RCC 7860 (cell line): ENCODE results near the gene LUC7L.
"Not testable (repeated sequence)": the region's sequence is repeated elsewhere in the genome, so short reads cannot be mapped to it uniquely, and the experiment has no call there.

Experiments used
- DNase-seq: peaks from one replicate; pipeline ENCODE4 v3.0.0-alpha.2; 2015; ENCODE audit warnings: low spot score
- FAIRE-seq: peaks from 2 replicates; lab custom pipeline; 2012; peaks lifted over from hg19 to GRCh38; lab: Jason Lieb, UNC

The LUC7L gene

DNA sequence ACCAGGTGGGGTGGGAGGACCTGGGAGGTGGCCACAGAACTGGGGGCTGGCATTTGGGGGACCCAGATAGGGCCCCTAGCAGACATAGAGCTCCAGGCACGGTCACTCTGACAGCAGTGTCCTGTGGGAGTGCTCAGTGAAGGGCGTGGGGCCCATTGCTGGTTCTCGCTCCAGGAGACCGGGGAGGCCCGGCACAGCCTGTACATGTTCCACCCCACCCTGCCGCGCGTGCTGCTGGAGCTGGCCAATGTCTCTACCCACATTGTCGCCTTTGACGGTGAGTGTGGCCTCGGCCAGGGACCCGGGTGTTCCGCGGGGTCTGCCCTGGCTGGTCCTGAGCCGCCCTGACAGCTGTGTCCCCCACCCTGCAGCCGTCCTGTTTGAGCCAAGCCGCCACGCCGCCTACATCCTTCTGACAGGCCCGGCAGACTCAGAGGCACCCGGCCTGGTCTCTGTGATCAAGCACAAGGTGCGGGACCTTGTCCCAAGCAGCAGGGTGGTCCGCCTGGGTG lies 35.2 kb upstream of the LUC7L start:
- no peak for DNase-seq
- FAIRE-seq = no peak

DNA sequence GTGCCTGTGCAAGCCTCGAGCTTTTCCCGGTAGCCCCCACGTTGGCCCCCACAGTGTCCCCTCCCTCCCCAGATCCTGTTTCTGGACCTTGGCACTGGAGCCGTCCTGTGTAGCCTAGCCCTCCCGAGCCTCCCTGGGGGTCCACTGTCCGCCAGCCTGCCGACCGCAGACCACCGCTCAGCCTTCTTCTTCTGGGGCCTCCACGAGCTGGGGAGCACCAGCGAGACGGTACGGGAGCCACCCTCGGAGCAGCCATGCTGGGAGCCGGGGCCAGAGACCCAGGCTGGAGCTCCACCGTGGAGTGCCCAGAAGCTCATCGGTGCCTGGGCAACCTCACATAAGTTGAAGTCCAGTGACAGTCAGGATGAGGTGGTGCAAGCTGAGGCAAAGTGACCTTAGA lies 34.7 kb upstream of the LUC7L start:
- FAIRE-seq = no peak

DNA sequence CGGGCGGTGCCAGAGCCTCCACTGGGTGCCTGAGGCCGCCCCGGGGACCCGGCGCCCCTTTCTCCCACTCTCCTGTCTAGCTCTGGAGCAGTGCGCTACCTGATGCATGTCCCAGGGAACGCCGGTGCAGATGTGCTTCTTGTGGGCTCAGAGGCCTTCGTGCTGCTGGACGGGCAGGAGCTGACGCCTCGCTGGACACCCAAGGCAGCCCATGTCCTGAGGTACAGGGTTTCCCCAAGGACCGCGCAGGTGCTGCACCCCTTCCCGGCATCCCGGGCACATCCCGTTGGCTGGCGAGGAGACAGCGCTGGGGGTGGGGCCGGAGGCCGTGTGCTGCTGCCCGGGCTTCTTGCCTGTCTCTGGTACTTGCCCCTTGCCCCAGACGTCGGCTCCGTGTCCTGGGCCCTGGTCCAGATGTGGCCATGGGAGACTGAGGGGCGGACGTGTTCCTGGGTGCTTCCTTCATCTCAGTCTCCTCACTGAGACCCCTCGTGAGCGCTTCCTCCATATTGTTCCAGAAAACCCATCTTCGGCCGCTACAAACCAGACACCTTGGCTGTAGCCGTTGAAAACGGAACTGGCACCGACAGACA lies 34.0 kb upstream of the LUC7L start:
- no peak for FAIRE-seq
- no peak for DNase-seq

More for the DNA sequence above, 34.7 kb upstream of the LUC7L start:
- no peak for DNase-seq

DNA sequence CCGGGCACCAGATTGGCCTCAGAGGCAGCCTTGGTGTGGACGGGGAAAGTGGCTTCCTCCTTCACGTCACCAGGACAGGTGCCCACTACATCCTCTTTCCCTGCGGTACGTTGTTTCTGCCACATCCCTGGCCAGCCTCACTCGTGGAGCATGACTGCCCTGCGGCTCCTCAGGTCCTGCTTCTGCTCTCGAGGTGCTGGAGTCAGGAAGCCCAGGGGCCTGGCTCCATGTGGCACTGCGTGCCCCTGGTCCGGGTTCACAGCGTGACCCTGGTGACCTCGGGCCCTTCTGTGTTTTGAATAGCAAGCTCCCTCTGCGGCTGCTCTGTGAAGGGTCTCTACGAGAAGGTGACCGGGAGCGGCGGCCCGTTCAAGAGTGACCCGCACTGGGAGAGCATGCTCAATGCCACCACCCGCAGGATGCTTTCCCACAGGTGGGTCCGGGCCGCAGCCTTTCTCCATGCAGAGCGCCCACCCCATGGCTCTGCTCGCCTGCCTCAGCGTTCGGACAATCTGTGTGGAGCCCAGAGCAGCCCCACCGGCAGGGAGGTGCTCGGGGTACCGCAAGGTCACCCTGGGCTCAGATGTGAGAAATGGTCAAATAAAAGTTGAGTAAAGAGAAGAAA lies 33.0 kb upstream of the LUC7L start:
- no peak for FAIRE-seq
- no peak for DNase-seq

DNA sequence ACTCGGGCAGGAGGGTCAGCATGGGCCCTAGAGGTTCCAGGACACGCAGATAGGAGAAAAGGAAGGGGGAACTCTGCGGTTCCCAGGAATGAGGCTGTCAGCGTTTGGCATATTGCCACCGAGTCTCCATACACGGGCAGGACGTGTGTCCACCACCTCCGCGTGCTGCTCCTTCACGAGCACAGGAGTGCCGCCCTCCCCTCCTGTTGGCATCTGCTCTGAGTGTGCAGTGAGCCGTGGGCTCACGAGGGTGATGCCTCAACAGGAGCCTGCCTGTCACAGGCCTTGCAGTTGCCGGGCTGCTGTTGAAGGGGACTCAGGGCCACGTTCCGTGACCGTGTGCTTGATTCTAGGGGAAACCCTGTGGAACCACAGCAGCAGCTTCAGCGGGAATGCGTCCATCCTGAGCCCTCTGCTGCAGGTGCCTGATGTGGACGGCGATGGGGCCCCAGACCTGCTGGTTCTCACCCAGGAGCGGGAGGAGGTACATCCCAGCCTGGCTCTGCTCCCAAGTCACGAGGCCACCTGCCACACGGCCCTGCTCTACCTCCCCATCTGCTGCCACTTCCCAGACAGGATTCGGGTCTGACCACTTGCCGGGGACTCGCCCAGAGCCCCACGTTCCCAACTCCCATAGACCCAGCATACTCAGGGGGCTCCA lies 31.9 kb upstream of the LUC7L start:
- DNase-seq (no peak), FAIRE-seq (no peak)

DNA sequence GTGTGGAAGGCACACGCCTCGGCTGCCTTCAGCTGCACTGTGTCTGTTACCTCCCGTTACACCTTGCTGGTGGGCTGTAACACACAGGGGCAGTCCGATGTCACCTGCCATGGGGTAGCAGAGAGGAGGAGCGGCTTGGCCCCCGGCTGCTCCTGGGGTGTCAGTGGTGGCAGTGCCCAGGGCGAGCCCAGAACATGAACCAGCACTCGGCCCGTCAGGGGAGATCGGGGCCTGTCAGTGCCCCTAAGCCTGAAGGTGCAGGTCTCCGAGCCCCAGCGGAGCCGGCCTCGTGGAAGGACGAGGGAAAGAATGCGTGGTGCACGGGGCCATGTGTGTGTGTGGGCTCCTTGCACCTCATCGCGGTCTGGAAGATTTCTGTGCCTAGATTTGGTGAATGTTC lies 31.1 kb upstream of the LUC7L start:
- FAIRE-seq = no peak
- DNase-seq = no peak

DNA sequence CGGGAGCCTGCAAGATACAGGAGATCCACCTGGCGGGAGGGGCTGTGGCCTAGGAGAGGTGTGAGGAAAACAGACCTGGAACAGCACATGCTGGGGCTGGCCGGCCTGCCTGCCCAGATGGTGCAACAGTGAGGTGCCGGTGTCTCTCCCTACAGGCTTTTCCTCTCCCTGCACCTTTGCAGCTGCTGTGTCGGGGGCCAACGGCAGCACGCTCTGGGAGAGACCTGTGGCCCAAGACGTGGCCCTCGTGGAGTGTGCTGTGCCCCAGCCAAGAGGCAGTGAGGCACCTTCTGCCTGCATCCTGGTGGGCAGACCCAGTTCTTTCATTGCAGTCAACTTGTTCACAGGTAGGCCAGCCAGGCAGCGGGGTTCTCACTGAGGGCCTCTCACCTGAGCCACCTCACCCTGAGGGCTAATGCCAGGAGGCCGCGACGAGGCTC lies 30.6 kb upstream of the LUC7L start:
- DNase-seq = no peak

DNA sequence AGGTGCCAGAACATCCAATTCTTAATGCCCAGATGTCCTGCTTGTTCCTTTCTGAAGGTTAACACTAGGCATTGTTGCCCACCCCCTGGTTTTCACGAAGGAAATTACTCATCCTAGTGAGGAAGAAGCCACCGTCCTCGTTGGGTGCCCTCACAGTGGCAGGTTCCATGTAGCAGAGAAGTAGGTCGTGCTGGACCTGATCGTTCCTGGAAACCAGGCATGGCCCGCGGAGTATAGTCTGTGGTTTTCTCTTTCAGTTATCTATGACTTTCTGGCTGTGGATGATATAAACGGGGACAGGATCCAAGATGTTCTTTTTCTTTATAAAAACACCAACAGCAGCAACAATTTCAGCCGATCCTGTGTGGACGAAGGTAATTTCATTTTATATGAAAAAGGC lies 30.0 kb upstream of the LUC7L start:
- DNase-seq (no peak), FAIRE-seq (no peak)

More for the DNA sequence above, 30.6 kb upstream of the LUC7L start:
- FAIRE-seq = no peak

DNA sequence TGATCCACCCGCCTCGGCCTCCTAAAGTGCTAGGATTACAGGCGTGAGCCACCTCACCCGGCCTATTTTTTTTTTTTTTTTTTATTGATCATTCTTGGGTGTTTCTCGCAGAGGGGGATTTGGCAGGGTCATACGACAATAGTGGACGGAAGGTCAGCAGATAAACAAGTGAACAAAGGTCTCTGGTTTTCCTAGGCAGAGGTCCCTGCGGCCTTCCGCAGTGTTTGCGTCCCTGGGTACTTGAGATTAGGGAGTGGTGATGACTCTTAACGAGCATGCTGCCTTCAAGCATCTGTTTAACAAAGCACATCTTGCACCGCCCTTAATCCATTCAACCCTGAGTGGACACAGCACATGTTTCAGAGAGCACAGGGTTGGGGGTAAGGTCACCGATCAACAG lies 28.8 kb upstream of the LUC7L start:
- not testable (repeated sequence) for FAIRE-seq

DNA sequence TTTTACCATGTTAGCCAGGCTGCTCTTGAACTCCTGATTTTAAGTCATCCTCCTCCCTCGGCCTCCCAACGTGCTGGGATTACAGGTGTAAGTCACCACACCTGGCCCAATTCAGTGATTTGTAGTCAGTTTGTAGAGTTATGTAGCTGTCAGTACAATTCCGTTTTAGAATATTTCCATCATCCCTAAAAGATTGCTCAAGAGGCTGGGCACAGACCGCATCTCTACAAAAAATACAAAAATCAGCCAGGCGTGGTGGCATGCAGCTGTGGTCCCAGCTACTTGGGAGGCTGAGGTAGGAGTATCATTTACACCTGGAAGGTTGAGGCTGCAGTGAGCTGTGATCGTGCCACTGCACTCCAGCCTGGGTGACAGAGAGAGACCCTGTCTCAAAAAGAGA lies 25.9 kb upstream of the LUC7L start:
- FAIRE-seq (no peak), DNase-seq (no peak)

More for the DNA sequence above, 28.8 kb upstream of the LUC7L start:
- DNase-seq = not testable (repeated sequence)

DNA sequence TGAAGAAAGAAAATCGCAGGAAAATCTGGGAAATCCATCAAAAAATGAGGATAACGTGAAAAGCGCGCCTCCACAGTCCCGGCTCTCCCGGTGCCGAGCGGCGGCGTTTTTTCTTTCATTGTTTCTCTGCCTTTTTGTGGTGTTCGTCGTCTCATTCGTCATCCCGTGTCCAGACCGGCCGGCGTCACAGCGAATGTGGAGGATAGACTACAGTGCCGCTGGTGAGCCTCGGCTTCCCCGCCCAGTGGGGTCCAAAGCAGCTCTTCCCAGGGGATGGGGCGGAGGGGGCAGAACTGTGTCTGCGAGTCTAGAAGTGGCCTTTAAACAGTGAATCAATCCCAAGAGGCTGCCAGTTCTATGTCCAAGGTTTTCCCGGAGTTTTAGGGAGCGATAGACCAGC lies 25.2 kb upstream of the LUC7L start:
- no peak for FAIRE-seq

DNA sequence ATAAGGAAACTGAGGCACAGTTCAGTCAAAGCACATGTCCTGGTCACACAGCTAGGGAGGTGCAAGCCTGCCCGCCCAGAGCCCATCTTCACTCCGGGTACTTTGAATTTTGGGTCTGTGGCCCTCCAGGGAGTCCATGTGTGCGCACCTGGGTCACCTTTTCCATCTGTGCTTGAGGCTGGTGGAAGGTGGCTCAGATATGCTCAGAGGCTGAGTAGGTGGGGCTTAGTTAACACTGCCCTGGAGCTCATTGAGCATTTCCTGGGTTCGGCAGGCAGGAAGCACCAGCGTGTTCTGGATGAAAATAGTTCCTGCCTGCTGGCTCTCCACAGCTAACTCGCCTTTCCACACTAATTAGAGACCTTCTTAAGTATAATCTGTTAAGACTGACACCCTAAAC lies 24.6 kb upstream of the LUC7L start:
- DNase-seq = no peak
- FAIRE-seq = no peak

More for the DNA sequence above, 25.2 kb upstream of the LUC7L start:
- no peak for DNase-seq

DNA sequence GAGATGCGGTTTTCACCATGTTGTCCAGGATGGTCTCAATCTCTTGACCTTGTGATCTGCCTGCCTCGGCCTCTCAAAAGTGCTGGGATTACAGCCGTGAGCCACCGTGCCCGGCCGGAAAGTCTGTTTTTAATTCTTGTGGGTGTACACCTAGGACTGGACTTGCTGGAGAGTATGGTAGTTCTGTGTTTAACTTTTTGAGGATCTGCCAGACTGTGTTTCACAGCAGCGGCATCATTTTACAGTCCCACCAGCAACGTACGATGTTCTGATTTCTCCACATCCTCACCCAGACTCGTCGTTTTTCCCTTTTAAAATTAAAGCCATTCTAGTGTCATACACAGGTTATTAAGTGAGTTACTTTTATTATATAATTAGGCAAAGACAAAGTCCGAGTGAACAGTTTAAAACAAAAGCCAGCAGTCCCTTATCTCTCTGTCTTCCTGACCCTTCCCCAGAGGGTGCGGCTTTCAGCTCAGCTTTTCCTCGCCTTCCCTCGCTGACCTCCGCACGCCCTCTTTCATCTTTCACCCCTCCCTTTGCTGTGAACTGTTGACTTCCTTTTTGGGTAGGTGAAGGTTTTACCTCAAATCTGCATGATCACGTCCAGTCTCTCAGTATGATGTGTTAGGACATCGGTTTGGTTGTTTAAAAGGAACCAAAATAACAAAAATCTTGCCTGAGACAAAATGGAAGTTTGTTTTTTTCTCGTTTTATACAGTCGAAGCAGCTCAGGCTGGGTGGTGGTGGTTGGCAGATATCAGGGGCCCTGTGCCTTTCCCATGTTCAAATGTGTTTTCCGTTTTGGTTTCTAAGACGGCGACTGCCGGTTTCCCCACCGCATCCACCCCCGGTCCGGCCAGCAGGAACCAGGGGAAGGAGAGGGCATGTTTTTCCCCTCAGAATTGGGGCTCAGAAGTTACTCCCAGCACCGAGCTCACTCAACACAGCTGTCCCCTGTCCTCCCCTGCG lies 23.4 kb upstream of the LUC7L start:
- FAIRE-seq (no peak), DNase-seq (no peak)

DNA sequence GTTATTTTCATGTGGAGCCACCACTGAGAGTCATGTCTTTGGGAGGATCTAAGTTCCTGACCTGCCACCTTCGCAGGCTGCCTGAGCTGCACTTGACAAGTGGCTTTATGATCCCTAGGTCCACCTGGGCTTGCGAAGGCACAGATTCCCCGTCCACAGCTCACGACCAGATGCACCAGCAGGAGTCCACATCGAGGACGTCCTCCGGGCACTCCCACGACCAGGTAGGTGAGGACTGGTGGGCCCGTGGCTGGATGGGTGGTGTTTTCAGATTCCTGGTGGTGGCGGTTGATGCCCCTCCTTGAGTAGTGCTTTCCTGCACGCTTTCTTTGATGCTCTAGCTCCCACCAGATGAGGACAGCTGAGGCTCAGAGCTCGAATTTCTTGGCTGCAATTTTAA lies 20.2 kb upstream of the LUC7L start:
- no peak for FAIRE-seq

DNA sequence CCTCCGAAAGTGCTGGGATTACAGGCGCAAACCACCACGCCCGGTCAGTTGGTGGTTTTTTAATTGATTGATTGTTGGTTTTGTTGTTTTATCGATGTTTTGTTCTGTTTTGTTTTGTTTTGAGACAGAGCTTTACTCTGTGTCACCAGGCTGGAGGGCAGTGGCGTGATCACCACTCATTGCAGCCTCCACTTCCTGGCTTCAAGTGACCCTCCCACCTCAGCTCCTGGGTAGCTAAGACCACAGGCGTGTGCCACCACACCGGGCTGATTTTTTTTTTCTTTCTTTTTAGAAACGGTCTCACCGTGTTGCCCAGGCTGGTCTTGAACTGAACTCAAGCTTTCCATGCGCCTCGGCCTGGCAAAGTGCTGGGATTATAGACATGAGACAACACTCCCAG lies 17.8 kb upstream of the LUC7L start:
- no peak for FAIRE-seq
- DNase-seq = no peak

More for the DNA sequence above, 20.2 kb upstream of the LUC7L start:
- no peak for DNase-seq

DNA sequence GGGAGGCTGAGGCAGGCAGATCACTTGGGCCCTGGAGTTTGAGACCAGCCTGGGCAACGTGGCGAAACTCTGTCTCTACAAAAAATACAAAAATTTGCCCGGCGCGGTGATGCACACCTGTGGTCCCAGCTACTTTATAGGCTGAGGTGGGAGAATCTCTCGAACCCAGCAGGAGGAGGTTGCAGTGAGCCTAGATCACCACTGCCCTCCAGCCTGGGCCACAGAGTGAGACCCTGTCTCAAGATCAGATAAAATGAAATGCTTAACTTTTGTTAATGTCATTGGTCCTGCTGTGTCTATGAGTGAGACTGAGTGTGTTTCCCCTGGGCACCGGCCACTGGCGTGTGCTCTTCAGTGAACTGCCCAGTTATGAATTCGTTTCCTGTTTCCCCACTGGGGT lies 15.9 kb upstream of the LUC7L start:
- FAIRE-seq (no peak), DNase-seq (no peak)

DNA sequence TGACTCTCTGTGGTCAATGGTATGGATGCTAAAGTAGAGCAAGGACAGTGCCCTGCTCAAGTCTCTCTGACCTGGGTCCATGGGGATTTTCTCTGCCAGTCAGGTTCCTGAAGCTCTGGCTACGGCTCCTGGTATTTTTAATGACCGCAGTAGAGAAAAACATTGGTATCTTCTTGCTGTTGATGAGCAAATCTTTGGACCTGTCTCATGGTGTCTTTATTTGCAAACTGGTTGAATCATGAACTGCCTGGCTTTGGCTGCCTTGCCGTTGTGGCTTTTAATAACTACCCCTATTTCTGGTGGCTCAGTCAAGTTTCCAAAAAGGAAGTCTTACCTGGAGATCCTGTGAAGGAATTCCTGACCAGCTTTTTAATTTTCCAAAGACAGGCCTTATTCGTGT lies 14.1 kb upstream of the LUC7L start:
- DNase-seq (no peak), FAIRE-seq (no peak)

DNA sequence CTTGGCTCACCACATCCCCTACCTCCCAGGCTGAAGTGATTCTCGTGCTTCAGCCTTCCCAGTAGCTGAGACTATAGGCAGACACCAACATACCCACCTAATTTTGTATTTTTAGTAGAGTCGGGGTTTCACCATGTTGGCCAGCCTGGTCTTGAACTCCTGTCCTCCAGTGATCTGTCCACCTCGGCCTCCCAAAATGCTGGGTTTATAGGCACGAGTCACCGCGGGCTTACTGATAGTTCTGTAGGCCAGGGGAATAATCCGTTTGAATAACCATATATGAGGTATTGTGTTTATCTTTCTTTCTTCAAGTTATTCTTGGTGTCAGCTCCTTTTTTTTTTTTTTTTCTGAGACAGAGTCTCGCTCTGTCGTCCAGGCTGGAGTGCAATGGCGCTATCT lies 13.0 kb upstream of the LUC7L start:
- DNase-seq (no peak), FAIRE-seq (no peak)

DNA sequence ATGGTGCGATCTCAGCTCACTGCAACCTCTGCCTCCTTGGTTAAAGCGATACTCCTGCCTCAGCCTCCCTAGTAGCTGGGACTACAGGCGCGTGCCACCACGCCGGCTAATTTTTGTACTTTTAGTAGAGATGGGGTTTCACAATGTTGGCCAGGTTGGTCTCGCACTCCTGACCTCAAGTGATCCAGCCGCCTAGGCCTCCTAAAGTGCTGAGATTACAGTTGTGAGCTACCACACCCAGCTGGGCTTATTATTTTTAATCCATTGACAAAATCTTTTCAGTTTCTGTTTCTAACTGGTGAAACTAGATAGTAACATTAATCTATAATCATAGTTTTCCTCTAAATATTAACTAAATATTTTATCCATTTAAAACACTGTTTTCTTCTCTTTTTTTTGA lies 11.3 kb upstream of the LUC7L start:
- DNase-seq (no peak), FAIRE-seq (no peak)

DNA sequence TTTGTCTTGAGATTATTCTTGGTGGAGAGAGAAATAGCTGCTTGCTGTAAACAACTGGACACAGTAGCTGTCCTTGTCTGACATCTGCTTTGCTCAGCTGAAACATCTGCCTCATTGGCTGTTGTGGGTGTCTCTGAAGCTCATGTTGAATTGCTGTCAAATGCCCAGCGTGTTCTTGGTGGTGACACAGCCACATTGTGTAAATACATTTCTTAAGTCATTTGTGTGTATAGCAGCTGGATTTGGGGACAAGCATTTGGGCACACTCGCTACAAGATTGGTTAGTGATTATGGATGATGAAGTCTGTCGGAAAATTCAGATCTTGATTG lies 10.7 kb upstream of the LUC7L start:
- DNase-seq (no peak), FAIRE-seq (no peak)
